ENCODE measurements around the gene CLN6. TPM values are rescaled to one million over a fixed set of nuclear protein-coding genes. Genes with fewer than 3 reads are reported as not detected.
A peak's percentile ranks its signal among the peaks of the same experiment; 100 is the strongest.

The CLN6 gene
- total and polyA plus RNA-seq, 4 donors, result 5.3 to 16.8 (median 9.8) TPM

- H3K4me1 ChIP-seq (ENCODE audit: control insufficient read depth in 1 of 2, insufficient read depth in 2 of 2, low read length in 2 of 2), result peaks cover 0 to 4% of the 10 kb centered on the region in 2 donors
Measured at GRCh38 chr15:68187559-68187958, 42.0 kb downstream of the CLN6 start.

DNA sequence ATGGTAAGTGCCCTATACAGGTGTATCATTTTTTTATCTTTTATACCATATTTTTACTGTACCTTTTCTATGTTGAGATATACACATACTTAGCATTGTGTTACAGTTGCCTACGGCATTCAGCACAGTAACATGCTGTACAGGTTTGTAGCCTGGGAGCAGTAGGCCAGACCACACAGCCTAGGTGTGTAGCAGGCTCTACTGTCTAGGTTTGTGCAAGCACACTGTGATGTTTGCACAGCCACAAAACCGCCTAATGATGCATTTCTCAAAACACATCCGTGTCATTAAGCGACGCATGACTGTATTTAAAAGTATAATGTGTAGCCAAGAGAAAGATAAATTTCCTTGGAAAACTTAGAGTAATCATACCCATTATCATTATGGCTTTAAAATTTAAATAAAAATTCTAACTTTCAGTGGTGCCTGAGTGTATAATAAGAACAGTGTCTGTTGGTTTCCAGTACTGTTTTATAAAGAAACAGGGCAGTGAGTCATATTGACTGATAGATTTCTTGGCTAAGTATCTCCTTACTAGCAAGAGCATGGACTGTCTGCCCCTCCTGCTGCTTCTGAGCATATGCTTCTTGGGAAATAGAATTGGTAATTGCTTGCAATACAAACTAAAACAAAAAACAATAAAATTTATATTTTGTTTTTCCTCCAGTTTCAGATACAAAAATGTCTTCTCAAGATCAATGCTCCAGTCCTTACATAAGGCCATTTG is 42.7 kb downstream of the CLN6 start:
- no peak overlapping the region for H3K4me3 ChIP-seq (ENCODE audit: low read length in 2 of 2)
- no peaks in the 10 kb centered on the region for H3K9me3 ChIP-seq (ENCODE audit: control insufficient read depth, low read length)
- no peak for DNase-seq
- 59 to 78% methylated on average over 5 of the region's 5 CpGs for WGBS, 2 donors
- ATAC-seq (ENCODE audit: low FRiP score), result peak; percentile 79
- no peaks in the 10 kb centered on the region for H3K27me3 ChIP-seq (ENCODE audit: control insufficient read depth in 1 of 2, insufficient read depth in 2 of 2, low read length in 1 of 2)
- peaks cover 5 to 8% of the 10 kb centered on the region in 2 donors for H3K36me3 ChIP-seq (ENCODE audit: control insufficient read depth in 1 of 2, insufficient read depth in 2 of 2, low read length in 1 of 2)
- intact Hi-C loops (cut with DNase I), result no loop called here
- peaks cover 0 to 4% of the 10 kb centered on the region in 2 donors for H3K4me1 ChIP-seq (ENCODE audit: control insufficient read depth in 1 of 2, insufficient read depth in 2 of 2, low read length in 2 of 2)
- H3K27ac ChIP-seq (ENCODE audit: low read depth in 1 of 2, low read length in 2 of 2), result peak overlapping the region in 1 of 2 donors; percentile 63

More at GRCh38 chr15:68187559-68187958, 42.0 kb downstream of the CLN6 start:
- Histone ChIP-seq H3K27ac (ENCODE audit: low read depth in 1 of 2, low read length in 2 of 2) (peak overlapping the region in 1 of 2 donors; percentile 22), H3K27me3 (ENCODE audit: control insufficient read depth in 1 of 2, insufficient read depth in 2 of 2, low read length in 1 of 2) (no peaks in the 10 kb centered on the region), H3K9me3 (ENCODE audit: control insufficient read depth, low read length) (no peaks in the 10 kb centered on the region), H3K36me3 (ENCODE audit: control insufficient read depth in 1 of 2, insufficient read depth in 2 of 2, low read length in 1 of 2) (peaks cover 4 to 8% of the 10 kb centered on the region in 2 donors), H3K4me3 (ENCODE audit: low read length in 2 of 2) (no peak overlapping the region)
- DNase-seq (no peak), ATAC-seq (ENCODE audit: low FRiP score) (peak; percentile 76)
- intact Hi-C loops (cut with DNase I), result no loop called here
- 21 to 24% methylated on average over 9 of the region's 9 CpGs for WGBS, 2 donors

- no peak for ATAC-seq (ENCODE audit: low FRiP score)
- Histone ChIP-seq H3K36me3 (ENCODE audit: control insufficient read depth in 1 of 2, insufficient read depth in 2 of 2, low read length in 1 of 2) (peaks cover 8% of the 10 kb centered on the region in 2 donors), H3K27ac (ENCODE audit: low read depth in 1 of 2, low read length in 2 of 2) (peak overlapping the region in 1 of 2 donors; percentile 19), H3K4me3 (ENCODE audit: low read length in 2 of 2) (no peak overlapping the region), H3K9me3 (ENCODE audit: control insufficient read depth, low read length) (no peaks in the 10 kb centered on the region), H3K4me1 (ENCODE audit: control insufficient read depth in 1 of 2, insufficient read depth in 2 of 2, low read length in 2 of 2) (peaks cover 0 to 4% of the 10 kb centered on the region in 2 donors), H3K27me3 (ENCODE audit: control insufficient read depth in 1 of 2, insufficient read depth in 2 of 2, low read length in 1 of 2) (no peaks in the 10 kb centered on the region)
- no peak for DNase-seq
- WGBS, 2 donors, result 94 to 97% methylated on average over 5 of the region's 5 CpGs
- intact Hi-C loops (cut with DNase I), result no loop called here
Measured at GRCh38 chr15:68184616-68185480, 44.7 kb downstream of the CLN6 start.

DNA sequence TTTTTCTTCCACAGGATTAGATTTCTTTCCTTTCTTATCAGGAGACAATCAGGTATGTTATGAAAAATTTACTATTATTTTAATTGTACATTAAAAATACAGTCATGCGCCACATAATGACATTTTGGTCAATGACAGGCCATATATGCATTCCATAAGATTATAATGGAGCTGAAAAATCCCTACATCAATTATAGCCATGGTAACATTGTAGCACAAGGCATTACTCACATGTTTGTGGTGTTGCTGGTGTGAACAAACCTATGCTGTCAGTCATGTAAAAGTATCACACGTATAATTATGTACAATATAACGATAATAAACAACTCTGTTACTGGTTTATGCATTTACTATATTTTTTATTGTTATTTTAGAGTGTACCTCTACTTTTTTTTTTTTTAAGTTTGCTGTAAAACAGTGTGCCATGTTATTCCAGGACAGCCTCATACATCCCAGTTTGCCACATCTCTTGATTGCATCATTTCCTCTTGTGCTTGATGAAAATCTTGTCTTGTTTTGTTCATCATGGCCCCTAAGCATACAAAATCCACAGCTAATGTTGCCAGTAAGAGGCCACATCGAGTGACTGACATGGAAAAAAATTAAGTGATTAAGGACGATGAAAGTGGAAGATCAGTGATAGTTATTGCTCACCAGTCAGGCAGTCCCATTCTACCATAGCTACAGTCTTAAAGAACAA is 45.8 kb downstream of the CLN6 start:
- intact Hi-C loops (cut with DNase I), result no loop called here

GRCh38 chr15:68177742-68178141 is 51.8 kb downstream of the CLN6 start:
- intact Hi-C loops (cut with DNase I), result no loop called here

More for the DNA sequence above, 45.8 kb downstream of the CLN6 start:
- DNase-seq (no peak), ATAC-seq (ENCODE audit: low FRiP score) (no peak)
- Histone ChIP-seq H3K27ac (ENCODE audit: low read depth in 1 of 2, low read length in 2 of 2) (no peak overlapping the region), H3K4me1 (ENCODE audit: control insufficient read depth in 1 of 2, insufficient read depth in 2 of 2, low read length in 2 of 2) (peaks cover 0 to 4% of the 10 kb centered on the region in 2 donors), H3K36me3 (ENCODE audit: control insufficient read depth in 1 of 2, insufficient read depth in 2 of 2, low read length in 1 of 2) (peaks cover 8% of the 10 kb centered on the region in 2 donors), H3K4me3 (ENCODE audit: low read length in 2 of 2) (no peak overlapping the region), H3K27me3 (ENCODE audit: control insufficient read depth in 1 of 2, insufficient read depth in 2 of 2, low read length in 1 of 2) (no peaks in the 10 kb centered on the region), H3K9me3 (ENCODE audit: control insufficient read depth, low read length) (no peaks in the 10 kb centered on the region)
- 93 to 94% methylated on average over 5 of the region's 5 CpGs for WGBS, 2 donors

DNA sequence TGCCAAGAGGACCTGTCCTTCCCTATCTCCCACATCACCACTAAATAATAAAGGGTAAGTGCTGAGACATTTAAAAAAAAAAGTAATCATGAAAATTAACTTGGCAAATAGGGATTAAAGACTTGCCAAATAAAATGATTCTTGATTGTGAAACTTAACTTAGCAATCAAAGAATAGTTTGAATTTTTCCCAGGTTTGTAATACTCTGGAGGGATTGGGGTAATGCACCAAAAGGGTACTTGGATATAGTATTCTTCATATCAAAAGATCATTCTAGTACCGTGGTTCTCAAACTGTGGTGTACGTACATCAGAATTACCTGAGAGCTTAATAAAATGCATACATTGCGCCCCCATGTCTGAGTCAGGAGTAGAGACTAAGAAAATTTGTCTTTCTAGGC is 52.9 kb downstream of the CLN6 start:
- intact Hi-C loops (cut with DNase I), result no loop called here
- no peaks in the 10 kb centered on the region for H3K9me3 ChIP-seq (ENCODE audit: control insufficient read depth, low read length)
- peaks cover 0 to 2% of the 10 kb centered on the region in 2 donors for H3K36me3 ChIP-seq (ENCODE audit: control insufficient read depth in 1 of 2, insufficient read depth in 2 of 2, low read length in 1 of 2)
- DNase-seq (no peak), ATAC-seq (ENCODE audit: low FRiP score) (no peak)
- H3K27me3 ChIP-seq (ENCODE audit: control insufficient read depth in 1 of 2, insufficient read depth in 2 of 2, low read length in 1 of 2), result no peaks in the 10 kb centered on the region
- WGBS, 2 donors, result 52 to 54% methylated on average over 3 of the region's 3 CpGs
- H3K4me3 ChIP-seq (ENCODE audit: low read length in 2 of 2), result no peak overlapping the region
- peak overlapping the region in 1 of 2 donors; percentile 17 for H3K27ac ChIP-seq (ENCODE audit: low read depth in 1 of 2, low read length in 2 of 2)
- peaks cover 0 to 3% of the 10 kb centered on the region in 2 donors for H3K4me1 ChIP-seq (ENCODE audit: control insufficient read depth in 1 of 2, insufficient read depth in 2 of 2, low read length in 2 of 2)

More at GRCh38 chr15:68177742-68178141, 51.8 kb downstream of the CLN6 start:
- ATAC-seq (ENCODE audit: low FRiP score), result no peak
- no peak for DNase-seq
- Histone ChIP-seq H3K36me3 (ENCODE audit: control insufficient read depth in 1 of 2, insufficient read depth in 2 of 2, low read length in 1 of 2) (peaks cover under 1 to 4% of the 10 kb centered on the region in 2 donors), H3K9me3 (ENCODE audit: control insufficient read depth, low read length) (no peaks in the 10 kb centered on the region), H3K4me1 (ENCODE audit: control insufficient read depth in 1 of 2, insufficient read depth in 2 of 2, low read length in 2 of 2) (peaks cover 0 to 3% of the 10 kb centered on the region in 2 donors), H3K27ac (ENCODE audit: low read depth in 1 of 2, low read length in 2 of 2) (peak overlapping the region in 1 of 2 donors; percentile 36), H3K27me3 (ENCODE audit: control insufficient read depth in 1 of 2, insufficient read depth in 2 of 2, low read length in 1 of 2) (no peaks in the 10 kb centered on the region), H3K4me3 (ENCODE audit: low read length in 2 of 2) (no peak overlapping the region)

DNA sequence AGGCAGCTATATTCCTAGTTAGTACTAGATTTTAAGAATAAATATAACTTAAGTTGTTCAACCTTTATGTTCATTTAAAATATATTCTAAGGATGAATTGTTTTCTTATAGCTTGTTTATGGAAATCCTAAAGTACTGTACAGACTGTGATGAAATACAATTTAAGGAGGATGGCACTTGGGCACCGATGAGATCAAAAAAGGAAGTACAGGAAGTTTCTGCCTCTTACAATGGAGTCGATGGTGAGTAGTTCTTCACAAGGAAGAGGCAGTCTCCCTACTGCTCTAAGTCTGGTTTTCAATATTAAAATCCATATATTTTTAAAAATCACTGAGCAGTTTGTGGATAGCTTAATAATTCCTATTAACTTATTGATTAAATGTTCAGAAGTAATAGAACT is 54.0 kb downstream of the CLN6 start:
- whole genome bisulfite sequencing, 2 donors, result 70 to 78% methylated on average over 2 of the region's 2 CpGs
- Histone ChIP-seq H3K27me3 (ENCODE audit: control insufficient read depth in 1 of 2, insufficient read depth in 2 of 2, low read length in 1 of 2) (no peaks in the 10 kb centered on the region), H3K36me3 (ENCODE audit: control insufficient read depth in 1 of 2, insufficient read depth in 2 of 2, low read length in 1 of 2) (no peaks in the 10 kb centered on the region), H3K4me1 (ENCODE audit: control insufficient read depth in 1 of 2, insufficient read depth in 2 of 2, low read length in 2 of 2) (peaks cover 0 to 3% of the 10 kb centered on the region in 2 donors), H3K4me3 (ENCODE audit: low read length in 2 of 2) (no peak overlapping the region), H3K9me3 (ENCODE audit: control insufficient read depth, low read length) (no peaks in the 10 kb centered on the region), H3K27ac (ENCODE audit: low read depth in 1 of 2, low read length in 2 of 2) (no peak overlapping the region)
- ATAC-seq (ENCODE audit: low FRiP score) (no peak), DNase-seq (no peak)
- intact Hi-C loops (cut with DNase I), result no loop called here

DNA sequence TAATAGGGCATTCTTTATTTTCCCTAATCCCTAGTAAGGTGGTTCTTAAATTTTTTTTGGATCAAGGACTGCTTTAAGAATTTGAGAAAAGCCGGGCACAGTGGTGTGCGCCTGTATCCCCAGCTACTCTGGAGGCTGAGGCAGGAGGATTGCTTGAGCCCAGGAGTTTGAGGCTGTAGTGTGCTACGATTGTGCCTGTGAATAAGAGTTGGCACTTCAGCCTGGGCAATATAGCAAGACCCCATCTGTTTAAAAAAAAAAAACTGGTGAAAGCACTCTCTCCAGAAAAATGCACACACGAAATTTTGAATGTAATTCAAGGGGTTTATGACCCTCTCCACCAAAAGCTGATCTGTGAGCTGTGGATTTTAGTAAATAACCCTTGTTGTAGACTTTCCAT is 56.4 kb downstream of the CLN6 start:
- 96 to 97% methylated on average over 4 of the region's 4 CpGs for WGBS, 2 donors

More for the DNA sequence above, 56.4 kb downstream of the CLN6 start:
- DNase-seq (no peak), ATAC-seq (ENCODE audit: low FRiP score) (no peak)
- intact Hi-C loops (cut with DNase I), result no loop called here
- Histone ChIP-seq H3K4me1 (ENCODE audit: control insufficient read depth in 1 of 2, insufficient read depth in 2 of 2, low read length in 2 of 2) (peaks cover 0 to 3% of the 10 kb centered on the region in 2 donors), H3K27me3 (ENCODE audit: control insufficient read depth in 1 of 2, insufficient read depth in 2 of 2, low read length in 1 of 2) (no peaks in the 10 kb centered on the region), H3K9me3 (ENCODE audit: control insufficient read depth, low read length) (no peaks in the 10 kb centered on the region), H3K27ac (ENCODE audit: low read depth in 1 of 2, low read length in 2 of 2) (no peak overlapping the region), H3K4me3 (ENCODE audit: low read length in 2 of 2) (no peak overlapping the region), H3K36me3 (ENCODE audit: control insufficient read depth in 1 of 2, insufficient read depth in 2 of 2, low read length in 1 of 2) (no peaks in the 10 kb centered on the region)
